Activated CD8-positive, alpha-beta memory T cell treated with anti-CD3 and anti-CD28 coated beads, Interleukin-2, amount 50 U/mL, for 4 hours (primary cell): ENCODE data around the gene MICALL2.
A peak's percentile ranks its signal among the peaks of the same experiment; 100 is the strongest.
"Not testable (repeated sequence)": the region's sequence is repeated elsewhere in the genome, so short reads cannot be mapped to it uniquely, and the experiment has no call there.

Experiments
- DNase-seq: peaks from one replicate; pipeline ENCODE4 v3.0.0-alpha.2; 2020

MICALL2 gene

DNA sequence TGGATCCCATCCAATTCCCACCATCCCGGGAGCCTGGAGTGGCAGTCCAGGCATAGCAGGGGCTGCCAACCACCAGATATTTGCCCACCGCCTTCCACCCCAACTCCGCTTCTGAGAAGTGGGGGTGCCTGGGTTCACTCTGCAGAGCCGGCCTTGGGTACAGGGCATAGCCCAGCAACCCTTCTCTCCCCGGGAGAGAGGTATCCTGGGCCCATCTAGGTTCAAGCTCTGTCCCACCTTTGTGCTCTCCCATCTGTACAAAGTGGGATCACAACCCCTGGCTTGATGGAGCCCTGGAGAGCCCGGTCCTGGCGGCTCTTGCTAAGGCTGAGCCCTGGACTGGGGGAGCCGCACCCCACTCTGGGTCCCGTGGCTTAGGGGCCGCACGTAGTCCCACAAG is 12.2 kb downstream of the MICALL2 start:
- DNase-seq = no peak

DNA sequence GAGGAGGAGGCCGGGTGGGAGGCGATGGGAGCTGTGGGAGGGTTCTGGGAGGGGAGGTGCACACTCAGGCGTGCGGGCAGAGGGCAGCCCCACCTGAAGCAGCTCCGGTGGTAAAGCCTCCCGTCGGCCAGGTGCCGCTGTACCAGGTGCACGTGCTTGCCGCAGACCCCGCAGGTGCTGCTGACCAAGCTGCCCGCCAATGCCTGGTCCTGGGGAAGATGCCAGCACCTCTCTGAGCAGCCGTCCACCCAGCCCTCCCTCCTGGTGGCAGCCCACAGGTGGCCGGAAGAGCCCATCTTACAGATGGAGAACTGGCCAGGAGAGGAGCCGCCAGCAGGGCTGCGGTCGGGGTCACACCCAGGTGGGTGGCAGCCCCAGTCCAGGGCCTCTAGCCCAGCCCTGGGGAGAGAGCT is 12.6 kb downstream of the MICALL2 start:
- no peak for DNase-seq

DNA sequence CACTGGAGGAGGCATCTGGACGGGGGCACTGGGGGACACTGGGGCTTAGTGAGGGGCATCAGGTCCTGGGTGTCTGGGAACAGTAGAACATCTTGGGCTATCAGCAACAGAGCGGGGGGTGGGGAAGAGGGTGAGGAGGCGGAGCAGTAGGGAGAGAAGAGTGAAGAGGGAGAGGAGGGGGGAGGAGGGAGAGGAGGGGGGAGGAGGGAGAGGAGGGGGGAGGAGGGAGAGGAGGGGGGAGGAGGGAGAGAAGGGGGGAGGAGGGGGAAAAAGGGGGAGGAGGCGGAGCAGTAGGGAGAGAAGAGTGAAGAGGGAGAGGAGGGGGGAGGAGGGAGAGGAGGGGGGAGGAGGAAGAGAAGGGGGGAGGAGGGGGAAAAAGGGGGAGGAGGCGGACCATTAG is 13.2 kb downstream of the MICALL2 start:
- DNase-seq = not testable (repeated sequence)

DNA sequence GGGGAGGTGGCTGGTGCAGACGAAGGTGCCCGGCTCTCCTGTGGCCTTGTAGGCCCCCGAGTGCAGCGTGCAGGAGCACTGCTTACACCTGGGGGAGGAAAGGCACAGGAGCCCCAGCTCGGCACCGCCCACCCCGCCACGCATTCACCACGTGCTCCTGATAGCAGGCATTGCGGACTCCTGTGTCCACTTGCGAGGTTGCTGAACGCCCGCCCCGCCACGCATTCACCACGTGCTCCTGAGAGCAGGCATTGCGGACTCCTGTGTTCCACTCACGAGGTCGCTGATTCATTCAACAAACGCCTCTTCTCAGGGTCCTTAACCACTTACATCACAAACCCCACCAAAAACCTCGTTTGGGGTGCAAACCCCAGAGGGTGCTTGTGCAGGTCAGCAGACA is 13.9 kb downstream of the MICALL2 start:
- DNase-seq = no peak

DNA sequence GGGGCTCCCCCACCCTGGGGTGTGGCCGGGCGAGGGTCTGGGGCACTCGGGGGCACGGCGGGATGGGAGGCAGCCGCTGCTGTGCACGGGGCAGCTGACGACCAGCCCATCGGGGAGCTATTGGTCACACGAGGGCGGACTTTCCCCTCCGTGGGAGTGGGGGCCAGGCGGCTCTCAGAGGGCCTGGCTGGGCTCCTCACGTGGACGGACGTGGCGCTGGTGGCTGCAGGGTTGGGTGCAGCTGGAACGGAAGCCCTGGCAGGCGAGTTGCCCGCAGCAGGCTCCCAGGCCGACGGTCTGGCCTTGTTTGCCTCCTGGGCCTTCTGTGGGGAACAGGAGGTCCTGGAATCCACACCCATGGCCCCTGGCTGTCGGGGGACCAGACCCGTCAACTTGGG is 14.3 kb downstream of the MICALL2 start:
- DNase-seq = no peak

DNA sequence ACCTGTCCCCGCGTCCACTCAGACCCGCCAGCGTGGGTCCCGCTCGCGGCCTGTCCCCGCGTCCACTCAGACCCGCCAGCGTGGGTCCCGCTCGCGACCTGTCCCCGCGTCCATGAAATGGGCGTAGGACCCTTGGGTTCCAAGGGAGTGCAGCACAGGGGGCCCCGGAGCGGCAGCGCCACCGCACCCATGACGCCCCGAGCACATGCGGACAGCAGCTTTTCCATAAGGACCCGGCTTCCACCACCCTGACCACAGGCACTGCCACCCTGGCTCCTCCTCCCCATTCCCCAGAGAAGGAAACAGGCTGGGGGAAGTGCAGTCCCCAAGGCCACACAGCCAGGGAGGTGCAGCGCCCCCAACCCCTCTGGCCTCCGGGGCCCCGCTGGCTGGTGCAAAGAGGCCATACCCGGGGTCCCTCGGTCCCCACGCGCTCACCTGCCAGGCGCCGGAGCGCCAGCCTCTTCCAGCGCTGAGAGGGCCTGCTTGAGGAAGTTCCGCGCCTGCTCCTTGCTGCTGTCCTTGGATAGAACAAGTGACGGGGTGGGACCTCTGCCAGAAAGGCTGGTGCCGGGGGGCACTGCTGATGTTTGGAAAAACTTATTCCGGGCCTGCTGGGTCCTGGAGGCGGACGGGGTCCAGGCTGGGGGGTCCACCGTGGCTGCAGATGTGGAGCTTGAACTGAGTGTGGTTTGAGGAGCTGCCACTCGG is 14.9 kb downstream of the MICALL2 start:
- no peak for DNase-seq

DNA sequence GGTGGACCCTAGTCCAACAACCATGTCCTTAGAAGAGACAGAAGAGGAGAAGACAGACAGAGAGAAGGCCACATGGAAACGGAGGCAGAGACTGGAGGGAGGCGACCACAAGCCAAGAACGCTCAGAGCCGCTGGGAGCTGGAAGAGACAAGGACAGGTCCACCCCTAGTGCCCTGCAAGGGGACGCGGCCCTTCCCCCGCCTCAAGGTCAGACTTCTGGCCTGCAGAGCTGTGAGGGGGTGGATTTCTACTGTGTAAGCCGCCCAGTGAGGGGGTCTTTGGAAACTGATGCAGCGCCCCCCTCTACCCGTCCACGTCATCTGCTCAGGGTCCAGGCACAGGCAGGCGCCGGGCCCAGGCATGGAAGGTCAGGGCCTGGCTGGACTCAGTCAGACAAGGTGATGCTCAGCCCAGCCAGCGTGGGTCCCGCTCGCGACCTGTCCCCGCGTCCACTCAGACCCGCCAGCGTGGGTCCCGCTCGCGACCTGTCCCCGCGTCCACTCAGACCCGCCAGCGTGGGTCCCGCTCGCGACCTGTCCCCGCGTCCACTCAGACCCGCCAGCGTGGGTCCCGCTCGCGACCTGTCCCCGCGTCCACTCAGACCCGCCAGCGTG is 15.6 kb downstream of the MICALL2 start:
- not testable (repeated sequence) for DNase-seq

DNA sequence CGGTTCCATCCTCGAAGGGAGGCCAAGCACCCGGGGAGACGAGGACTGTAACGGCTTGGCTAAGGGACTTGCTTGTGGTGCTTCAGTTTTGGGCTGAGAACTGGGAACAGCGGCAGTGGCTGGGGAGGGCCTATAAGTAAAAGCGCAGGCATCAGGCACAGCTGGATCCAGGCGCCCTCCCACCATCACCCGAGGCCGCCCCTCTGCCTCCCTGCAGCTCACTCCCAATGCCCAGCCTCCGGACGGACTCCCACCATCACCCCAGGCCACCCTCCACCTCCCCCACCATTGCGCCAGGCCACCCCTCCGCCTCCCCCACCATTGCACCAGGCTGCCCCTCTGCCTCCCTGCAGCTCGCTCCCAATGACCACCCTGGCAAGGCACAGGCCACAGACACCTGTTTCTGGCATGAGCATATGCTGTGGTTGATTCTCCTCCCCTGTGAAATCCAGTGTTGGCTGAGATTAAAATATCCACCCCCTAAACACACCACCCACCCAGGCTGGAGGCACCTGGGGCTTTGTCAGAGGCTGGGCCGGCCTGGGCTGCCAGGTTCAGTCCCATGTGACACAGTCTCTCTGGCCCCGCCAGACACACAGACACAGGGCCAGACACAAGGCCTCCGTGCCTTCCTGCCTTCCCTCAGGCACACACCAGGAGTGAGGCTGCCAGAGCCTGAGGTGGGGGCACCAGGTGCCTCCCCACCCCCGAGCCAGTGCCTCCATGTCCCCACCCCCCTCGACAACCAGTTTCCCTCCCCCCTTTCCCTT is 16.7 kb downstream of the MICALL2 start:
- DNase-seq = no peak

DNA sequence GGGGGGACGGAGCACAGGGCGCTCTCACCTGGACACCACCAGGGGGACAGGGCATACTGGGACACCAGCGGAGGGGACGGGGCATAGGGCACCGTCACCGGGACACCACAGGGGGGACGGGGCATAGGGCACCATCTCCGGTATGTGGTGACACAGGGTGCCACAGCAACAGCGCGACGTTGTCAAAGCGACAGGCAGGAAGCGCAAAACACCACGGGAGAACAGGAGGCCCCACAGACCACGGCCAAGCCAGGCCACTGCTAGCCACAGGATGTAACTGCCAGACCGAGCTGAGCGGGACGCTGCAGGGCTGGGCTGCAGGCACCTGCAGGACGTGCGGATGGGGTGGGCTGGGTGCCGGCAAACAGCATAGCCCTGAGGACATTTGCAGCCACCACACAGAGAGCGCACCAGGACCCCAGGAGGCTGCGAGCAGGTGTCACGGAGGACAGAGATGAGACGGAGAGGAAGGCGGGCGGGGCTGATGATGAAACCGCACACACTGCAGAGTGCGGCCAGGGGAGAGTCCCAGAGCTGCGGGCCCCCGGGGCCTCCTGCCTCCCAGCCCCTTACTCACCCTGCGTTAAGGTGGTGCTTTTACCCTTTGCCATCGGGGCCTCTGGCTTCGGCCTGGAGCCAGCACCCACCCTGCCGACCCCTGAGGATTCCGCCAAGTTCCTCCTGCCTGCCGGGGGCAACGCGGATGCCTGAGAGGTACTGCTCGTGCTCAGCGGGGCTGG is 17.5 kb downstream of the MICALL2 start:
- no peak for DNase-seq

DNA sequence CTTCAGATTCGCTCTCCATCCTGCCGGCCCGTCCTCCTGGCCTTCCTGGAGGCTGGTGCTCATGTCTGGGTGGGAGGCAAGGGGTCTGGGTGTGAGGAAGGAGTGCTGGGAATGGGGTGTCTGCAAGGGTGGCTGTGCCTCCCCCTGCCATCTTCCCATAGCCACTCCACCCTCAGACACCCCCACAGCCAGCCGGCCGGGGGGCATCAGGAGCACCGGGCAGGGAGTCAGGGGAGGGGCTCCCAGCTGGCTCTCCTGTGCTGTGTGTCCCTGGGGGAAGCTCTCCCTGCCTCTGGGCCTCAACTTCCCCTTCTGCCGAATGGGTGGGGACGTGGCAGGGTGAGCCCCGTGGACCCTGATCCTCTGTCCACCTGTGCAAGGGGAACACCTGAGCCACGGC is 18.6 kb downstream of the MICALL2 start:
- no peak for DNase-seq

DNA sequence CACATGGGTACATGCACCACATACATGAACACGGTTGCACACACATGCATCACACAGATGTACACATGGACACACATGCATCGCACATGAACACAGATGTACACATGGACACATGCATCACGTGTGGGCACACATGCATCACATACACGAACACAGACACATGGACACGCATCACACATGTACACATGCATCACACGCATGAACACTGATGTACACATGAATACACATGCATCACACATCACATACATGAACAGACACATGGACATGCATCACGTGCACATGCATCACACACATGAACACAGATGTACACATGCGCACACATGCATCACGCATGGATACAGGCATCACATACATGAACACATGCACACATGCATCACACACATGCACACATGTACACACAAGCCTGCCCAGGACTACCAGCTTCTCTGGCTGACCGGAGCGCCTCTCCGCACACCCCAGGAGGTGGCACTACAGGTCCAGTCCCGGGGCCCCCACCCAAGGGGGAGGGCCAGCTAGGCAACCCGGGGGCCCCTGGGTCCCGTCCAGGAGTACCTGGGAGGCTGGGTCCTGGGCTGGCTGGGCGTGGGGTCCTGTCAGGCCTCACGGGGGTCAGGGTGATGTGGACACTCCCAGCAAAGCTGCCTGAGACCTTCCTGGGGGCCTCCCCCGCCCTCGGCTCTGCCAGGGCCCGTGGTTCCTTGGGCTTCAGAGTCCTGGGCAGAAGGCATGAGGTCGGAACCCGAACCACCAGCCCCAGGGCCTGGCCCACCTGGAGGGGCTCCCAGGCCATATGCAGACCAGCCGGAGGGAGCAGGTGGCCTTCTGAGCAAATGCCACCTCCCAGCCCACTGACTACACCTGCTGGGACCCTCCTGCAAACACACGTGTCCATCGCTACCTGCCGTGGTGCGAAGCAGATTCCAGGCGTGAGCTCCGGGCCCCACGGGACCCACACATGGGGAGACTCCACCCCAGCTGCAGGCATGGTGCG is 19.6 kb downstream of the MICALL2 start:
- DNase-seq = no peak

DNA sequence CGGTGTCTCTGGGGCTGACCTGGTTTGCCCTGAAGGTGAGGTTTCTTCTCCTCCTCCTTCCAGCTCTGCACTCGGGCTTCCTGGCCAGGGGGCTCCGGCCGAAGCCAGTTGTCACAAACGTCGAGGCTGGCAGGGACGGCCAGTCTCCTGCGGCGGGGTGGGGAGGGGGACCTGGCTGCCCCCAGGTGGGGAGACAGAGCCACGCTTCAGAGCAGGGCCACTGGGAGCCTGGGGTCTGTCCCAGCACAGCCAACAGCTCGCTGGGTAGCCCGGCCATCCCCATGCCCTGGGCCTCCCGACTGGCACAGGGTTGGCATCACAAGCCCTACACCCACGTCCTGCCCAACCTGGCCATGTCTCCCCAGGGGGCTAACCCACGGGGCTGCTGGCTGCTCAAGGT is 20.4 kb downstream of the MICALL2 start:
- DNase-seq = no peak

DNA sequence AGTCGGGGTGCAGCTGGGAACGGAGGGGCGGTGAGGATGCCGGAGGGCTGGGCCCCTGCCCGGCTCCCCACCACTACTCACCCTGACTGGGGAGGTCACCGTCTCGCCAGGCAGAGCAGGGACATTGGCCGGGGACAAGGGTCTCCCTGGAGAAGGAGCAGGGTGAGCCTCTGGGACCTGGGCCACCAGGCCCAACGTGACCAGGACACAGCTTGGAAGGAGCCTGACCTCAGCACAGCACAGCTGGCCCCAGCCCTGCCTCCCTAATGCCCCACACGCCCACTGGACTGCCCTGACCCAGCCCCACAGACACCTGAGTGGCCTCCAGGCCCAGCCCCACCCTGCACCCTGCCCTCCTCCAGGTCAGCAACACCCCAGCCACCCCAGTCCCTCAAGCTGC is 21.1 kb downstream of the MICALL2 start:
- DNase-seq = no peak

DNA sequence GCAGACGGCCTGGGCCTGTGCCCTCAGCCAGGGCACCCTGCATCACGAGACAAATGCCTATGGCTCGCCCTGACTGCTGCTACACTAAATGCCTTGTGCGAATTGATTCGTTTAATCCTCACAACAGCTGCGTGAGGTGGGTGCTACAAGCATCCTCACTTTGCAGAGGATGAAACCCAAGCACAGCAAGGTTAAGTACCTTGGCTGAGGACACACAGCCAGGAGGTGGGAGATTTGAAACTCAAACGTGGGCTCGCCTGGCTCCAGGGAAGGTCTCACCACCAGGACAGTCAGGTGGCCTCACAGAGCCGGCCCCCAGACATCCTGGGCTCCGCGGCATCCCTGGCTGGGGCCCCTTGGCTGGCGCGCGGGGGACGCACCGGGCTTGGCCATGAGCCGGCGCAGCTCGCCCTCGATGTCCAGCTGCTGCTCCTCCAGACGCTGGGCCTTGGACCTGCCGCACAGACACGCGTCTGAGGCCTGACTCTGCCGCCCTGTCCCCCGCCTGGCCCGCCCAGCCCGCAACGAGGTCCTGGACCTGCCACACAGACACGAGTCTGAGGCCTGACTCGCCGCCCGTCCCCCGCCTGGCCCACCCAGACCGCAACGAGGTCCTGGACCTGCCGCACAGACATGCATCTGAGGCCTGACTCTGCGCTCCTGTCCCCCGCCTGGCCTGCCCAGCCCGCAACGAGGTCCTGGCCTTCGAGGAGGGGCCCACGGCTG is 22.0 kb downstream of the MICALL2 start:
- no peak for DNase-seq

DNA sequence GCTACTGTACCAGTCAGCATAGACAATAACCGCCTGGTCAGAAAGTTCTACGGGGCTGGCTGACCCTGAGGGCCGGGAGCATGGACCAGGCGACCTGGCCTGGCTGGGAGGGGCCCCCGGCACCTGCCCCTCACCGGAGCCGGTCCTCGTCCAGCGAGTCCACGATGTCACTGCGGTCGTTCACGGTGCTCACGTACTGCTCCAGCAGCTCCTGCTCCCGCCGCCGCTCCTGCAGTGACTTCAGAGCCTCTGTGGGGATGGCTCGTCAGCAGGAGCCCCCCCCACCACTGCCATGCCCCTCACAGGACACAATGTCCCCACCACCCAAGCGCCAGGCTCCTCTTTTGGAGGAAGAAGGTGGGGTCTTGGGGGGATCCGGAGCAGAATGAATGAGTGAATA is 22.7 kb downstream of the MICALL2 start:
- no peak for DNase-seq

DNA sequence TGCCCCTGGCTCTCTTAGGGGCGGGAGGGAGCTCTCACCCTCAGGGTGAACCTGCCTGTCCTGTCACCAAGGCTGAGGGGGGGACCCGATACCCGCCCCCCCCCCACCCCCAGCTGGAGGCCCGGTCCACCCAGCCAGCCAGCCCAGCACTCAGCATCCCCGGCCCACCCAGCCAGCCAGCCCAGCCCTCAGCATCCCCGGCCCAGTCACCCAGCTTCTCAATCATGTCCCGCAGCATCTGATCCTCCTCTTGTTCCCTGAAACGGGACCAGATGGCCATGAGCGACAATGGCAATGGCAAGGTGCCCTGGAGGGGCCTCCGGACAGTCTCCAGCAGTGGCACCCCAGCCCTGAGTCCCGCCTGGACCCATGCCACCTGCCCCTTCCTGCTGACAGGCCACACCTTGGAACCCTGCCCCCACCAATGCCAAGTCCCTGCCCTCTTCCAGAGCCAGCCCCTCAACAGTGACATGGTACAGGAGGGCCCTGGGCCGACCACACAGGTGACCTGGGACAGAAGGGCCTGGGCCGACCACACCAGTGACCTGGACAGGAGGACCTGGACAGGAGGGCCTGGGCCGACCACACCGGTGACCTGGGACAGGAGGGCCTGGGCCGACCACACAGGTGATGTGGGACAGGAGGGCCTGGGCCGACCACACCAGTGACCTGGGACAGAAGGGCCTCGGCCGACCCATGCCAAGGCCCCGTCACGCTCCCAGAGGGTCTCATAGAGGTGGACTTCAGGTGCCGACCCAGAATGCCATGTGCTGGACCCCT is 24.2 kb downstream of the MICALL2 start:
- no peak for DNase-seq

DNA sequence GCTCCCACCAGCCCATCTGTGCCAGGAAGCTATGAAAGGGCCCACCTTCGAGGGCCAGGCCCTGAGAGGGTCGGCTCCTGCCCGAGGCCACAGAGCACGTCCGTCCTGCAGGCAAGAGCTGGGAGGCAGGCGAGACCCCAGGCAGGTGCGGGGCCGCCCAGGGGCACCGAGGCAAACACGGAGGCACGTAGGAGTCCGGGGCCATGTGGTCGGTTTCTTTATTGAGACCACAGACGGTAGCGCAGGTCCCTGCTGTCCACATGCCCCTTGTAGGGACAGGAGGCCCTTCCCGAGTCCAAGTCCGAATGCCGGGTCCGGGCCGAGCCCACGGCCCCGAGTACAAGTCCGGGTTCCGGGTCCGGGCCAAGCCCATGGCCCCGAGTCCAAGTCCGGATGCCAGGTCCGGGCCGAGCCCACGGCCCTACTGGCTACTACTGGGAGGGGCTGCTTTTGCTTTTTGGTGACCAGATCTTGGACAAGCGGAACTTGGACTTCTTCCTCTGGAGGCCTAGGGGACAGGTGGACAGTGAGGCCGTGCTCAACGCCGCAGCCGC is 25.0 kb downstream of the MICALL2 start:
- no peak for DNase-seq

DNA sequence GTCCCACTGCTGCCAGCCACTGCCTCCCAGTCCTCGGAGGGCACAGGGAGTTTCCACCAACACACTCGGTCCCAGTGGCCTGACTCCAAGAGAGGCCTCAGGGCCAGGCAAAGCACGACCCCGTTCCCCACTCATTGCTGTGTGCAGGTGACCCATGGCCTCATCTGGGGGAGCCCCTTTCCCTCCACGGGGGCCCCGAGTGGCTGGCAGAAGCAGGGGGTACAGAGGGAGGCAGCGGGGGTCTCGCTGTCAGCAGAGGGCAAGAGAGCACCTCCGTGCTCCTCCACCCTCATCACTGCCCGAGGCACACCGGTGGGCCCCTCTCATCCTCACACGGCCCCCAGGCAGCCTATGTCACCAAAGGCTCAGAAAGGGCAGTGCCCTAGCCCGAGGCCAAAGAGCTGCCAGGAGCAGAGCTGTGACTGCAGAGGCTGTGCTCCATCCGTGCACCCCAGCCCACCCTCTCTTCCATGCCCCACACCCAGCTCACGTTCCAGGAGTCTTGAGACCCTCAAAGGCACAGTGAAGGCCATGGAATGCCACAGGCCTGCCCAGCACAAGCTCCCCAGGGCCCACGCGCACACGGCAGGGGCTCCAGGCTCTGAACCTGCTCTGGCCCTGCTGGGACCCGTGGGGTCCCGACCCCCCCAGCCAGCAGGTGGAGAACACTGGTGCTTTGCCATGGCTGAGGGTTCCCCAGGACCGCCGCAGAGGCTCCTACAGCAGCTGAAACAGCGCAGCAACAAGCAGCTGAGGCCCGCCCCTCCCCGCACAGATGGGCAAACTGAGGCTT is 25.9 kb downstream of the MICALL2 start:
- no peak for DNase-seq

DNA sequence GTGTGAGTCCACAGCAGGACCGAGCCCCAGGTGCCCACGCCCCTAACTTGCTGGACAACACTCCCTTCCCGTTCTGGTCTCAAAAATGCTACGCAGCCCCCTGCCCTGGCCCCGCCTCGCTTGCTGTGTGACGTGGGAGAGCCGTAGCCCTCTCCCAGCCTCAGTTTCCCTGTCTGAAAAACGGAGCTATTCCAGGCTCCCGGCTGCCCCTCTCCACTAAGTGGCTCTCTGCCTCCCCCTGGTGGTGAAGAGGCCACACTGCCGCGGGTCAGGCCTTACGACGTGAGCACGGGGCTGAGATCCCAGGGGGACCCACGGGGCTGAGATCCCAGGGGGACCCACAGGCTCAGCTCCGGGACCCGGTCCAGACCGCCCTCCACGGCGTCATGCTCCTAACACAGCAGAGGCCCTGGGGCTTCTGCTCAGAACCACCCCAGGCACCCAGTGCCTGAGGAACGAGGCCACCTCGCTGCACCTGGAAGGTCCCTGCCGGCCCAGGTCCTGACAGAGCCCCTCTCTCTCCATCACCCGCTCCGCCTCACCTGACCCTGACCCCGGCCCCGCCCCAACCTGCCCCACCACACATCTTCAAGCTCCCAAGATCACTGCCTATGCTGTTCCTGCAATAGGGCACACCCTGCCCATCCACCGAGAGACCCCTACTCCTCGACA is 26.7 kb downstream of the MICALL2 start:
- peak; percentile 87 for DNase-seq
